HepG2 (cell line): ENCODE results near the gene RAP2A. TPM values are rescaled to one million over a fixed set of nuclear protein-coding genes. Genes with fewer than 3 reads are reported as not detected.

Experiments used
- DNMT3B ChIP-seq: conservative IDR thresholded peaks from 2 replicates; pipeline ENCODE4 v1.6.1; 2016; ENCODE audit warnings: missing biosample characterization, control low read depth
- HMG20B ChIP-seq: conservative IDR thresholded peaks from 2 replicates; pipeline ENCODE4 v1.6.1; 2016; ENCODE audit warnings: missing genetic modification reagents, missing compliant biosample characterization
- HNF4G ChIP-seq, 2 experiments: sonication (generic) in 1 of 2; formaldehyde crosslinking in 1 of 2; IDR thresholded peaks; 2 replicates each; pipeline versions ENCODE4 v1.4.0 to v1.6.1; 2011 to 2020; ENCODE audit warnings: borderline replicate concordance in 2 of 2, low read depth in 2 of 2, mild to moderate bottlenecking in 2 of 2, low read length in 1 of 2, missing genetic modification reagents in 1 of 2, moderate library complexity in 1 of 2
- HOXA3 ChIP-seq: sonication (generic); formaldehyde crosslinking; IDR thresholded peaks from 2 replicates; pipeline ENCODE4 v1.5.0; 2020; ENCODE audit warnings: missing genetic modification reagents
- JUN ChIP-seq: sonication (generic); formaldehyde crosslinking; IDR thresholded peaks from 2 replicates; pipeline ENCODE4 v1.4.0; 2020; ENCODE audit warnings: mild to moderate bottlenecking, missing genetic modification reagents
- MAFG ChIP-seq: sonication (generic); formaldehyde crosslinking; IDR thresholded peaks from 2 replicates; pipeline ENCODE4 v1.5.1; 2020; ENCODE audit warnings: mild to moderate bottlenecking, missing genetic modification reagents
- ZNF12 ChIP-seq: sonication (generic); formaldehyde crosslinking; IDR thresholded peaks from 2 replicates; pipeline ENCODE4 v1.5.0; 2020; ENCODE audit warnings: missing genetic modification reagents
- ZNF652 ChIP-seq: IDR thresholded peaks from 2 replicates; pipeline ENCODE4 v1.6.1; 2016; ENCODE audit warnings: low read depth, borderline replicate concordance
- polyA plus RNA-seq, 8 experiments: library from polyadenylated mRNA; depleted of rRNA in 3 of 8; stranded (reverse) in 7 of 8; unstranded in 1 of 8; fragments of >200 nt; fragmentation: Illumina TruSeq in 4 of 8; extraction: Trizol in 4 of 8; gene quantifications; 2 replicates each; pipeline versions ENCODE4 v1.2.1 to v1.2.3, GENCODE V29; 2011 to 2016; ENCODE audit warnings: low read depth in 4 of 8, missing spikeins in 1 of 8, mixed read lengths in 1 of 8; ENCODE audit not compliant: insufficient read depth in 1 of 8
- total RNA-seq, 5 experiments: library from RNA; depleted of rRNA; stranded (reverse); fragments of >200 nt; fragmentation: Illumina TruSeq; extraction: Trizol; gene quantifications; 2 replicates each; pipeline ENCODE4 v1.2.3, GENCODE V29; 2016; ENCODE audit warnings: low read depth in 1 of 5
- TF ChIP-seq, protein P1 (sequence below): sonication (generic); formaldehyde crosslinking; IDR thresholded peaks from 2 replicates; pipeline ENCODE4 v1.8.0; 2022; ENCODE audit warnings: missing genetic modification reagents, mild to moderate bottlenecking, moderate library complexity, borderline replicate concordance
- TF ChIP-seq, protein P2 (sequence below): sonication (generic); formaldehyde crosslinking; IDR thresholded peaks from 2 replicates; pipeline ENCODE4 v1.4.0; 2020; ENCODE audit warnings: missing genetic modification reagents, mild to moderate bottlenecking, borderline replicate concordance
- TF ChIP-seq, protein P3 (sequence below): sonication (generic); formaldehyde crosslinking; IDR thresholded peaks from 2 replicates; pipeline ENCODE4 v1.8.0; 2022; ENCODE audit warnings: missing genetic modification reagents, mild to moderate bottlenecking, inconsistent platforms, borderline replicate concordance
- TF ChIP-seq, protein P4 (sequence below): sonication (generic); formaldehyde crosslinking; IDR thresholded peaks from 2 replicates; pipeline ENCODE4 v1.4.0; 2020; ENCODE audit warnings: mild to moderate bottlenecking, missing genetic modification reagents
- TF ChIP-seq, protein P5 (sequence below): sonication (generic); formaldehyde crosslinking; conservative IDR thresholded peaks from 2 replicates; pipeline ENCODE4 v1.8.0; 2022; ENCODE audit warnings: mild to moderate bottlenecking, moderate library complexity, missing genetic modification reagents
- TF ChIP-seq, protein P6 (sequence below): sonication (generic); formaldehyde crosslinking; IDR thresholded peaks from 2 replicates; pipeline ENCODE4 v1.4.0; 2020; ENCODE audit warnings: mild to moderate bottlenecking, missing genetic modification reagents

RAP2A gene
- total and polyA plus RNA-seq, 2 of the 13 experiments (the other 11 are each of a cell fraction or from before 2014, with no cell fraction given), result 9.9 to 23.1 TPM

DNA sequence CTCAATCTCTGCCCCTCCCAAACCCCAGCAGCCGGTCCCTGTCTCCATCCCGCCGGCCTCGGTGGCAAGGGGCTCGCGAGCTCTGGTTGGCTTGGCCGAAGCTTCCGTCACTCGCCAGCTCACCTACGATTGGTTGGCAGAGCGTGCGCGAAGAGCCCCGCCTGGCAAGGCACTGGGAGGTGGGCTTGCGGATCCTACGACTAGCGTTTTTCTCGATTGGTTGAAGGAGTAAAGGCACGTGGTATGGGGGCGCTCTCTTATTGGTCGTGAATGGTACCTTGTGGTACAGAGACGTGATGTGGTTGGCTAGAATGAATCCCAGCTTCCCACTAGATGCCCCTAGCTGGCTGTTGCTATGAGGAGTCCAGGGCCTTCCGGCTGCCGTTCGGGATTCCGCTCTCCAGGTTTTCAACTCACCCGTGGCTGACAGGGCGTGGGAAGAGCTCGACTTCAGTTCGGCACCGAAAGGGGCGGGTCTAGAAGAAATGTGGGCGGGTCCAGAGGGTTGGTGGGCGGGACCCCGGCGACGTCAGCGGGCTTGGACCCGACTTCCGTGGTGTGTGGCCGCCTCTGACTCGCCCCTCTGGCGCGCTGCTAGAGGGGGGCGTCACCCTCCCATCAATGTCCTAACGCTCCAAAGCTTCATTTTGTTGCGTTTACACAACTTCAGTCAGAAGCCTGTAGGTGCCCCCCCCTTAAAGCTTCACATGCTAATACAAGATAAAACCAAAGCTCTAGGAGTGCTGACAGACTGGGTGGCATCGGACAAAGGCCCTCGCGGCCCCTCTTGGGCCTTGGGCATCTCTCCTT is 847 bp upstream of the RAP2A start (continued):
- TF ChIP-seq, protein P1, sequence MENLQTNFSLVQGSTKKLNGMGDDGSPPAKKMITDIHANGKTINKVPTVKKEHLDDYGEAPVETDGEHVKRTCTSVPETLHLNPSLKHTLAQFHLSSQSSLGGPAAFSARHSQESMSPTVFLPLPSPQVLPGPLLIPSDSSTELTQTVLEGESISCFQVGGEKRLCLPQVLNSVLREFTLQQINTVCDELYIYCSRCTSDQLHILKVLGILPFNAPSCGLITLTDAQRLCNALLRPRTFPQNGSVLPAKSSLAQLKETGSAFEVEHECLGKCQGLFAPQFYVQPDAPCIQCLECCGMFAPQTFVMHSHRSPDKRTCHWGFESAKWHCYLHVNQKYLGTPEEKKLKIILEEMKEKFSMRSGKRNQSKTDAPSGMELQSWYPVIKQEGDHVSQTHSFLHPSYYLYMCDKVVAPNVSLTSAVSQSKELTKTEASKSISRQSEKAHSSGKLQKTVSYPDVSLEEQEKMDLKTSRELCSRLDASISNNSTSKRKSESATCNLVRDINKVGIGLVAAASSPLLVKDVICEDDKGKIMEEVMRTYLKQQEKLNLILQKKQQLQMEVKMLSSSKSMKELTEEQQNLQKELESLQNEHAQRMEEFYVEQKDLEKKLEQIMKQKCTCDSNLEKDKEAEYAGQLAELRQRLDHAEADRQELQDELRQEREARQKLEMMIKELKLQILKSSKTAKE (CRISPR knock-in tag), result no peak
- TF ChIP-seq DNMT3B (0 out of 2 replicates have a peak, but pooled peaks have one; percentile 62), ZNF12 (CRISPR knock-in tag) (no peak), JUN (CRISPR knock-in tag) (no peak), HOXA3 (CRISPR knock-in tag) (peak; percentile 58; the same call in 1 of the 2 replicates), MAFG (CRISPR knock-in tag) (no peak), HMG20B (CRISPR knock-in tag) (peak; percentile 85), HNF4G (IDR thresholded peaks at IDR 0.05; ENCODE audit: borderline replicate concordance, low read depth, low read length) (no peak), HNF4G (CRISPR knock-in tag; IDR thresholded peaks at IDR 0.05; ENCODE audit: borderline replicate concordance, low read depth) (no peak), ZNF652 (no peak)
- TF ChIP-seq, protein P2, sequence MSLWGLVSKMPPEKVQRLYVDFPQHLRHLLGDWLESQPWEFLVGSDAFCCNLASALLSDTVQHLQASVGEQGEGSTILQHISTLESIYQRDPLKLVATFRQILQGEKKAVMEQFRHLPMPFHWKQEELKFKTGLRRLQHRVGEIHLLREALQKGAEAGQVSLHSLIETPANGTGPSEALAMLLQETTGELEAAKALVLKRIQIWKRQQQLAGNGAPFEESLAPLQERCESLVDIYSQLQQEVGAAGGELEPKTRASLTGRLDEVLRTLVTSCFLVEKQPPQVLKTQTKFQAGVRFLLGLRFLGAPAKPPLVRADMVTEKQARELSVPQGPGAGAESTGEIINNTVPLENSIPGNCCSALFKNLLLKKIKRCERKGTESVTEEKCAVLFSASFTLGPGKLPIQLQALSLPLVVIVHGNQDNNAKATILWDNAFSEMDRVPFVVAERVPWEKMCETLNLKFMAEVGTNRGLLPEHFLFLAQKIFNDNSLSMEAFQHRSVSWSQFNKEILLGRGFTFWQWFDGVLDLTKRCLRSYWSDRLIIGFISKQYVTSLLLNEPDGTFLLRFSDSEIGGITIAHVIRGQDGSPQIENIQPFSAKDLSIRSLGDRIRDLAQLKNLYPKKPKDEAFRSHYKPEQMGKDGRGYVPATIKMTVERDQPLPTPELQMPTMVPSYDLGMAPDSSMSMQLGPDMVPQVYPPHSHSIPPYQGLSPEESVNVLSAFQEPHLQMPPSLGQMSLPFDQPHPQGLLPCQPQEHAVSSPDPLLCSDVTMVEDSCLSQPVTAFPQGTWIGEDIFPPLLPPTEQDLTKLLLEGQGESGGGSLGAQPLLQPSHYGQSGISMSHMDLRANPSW (CRISPR knock-in tag), result no peak
- TF ChIP-seq, protein P3, sequence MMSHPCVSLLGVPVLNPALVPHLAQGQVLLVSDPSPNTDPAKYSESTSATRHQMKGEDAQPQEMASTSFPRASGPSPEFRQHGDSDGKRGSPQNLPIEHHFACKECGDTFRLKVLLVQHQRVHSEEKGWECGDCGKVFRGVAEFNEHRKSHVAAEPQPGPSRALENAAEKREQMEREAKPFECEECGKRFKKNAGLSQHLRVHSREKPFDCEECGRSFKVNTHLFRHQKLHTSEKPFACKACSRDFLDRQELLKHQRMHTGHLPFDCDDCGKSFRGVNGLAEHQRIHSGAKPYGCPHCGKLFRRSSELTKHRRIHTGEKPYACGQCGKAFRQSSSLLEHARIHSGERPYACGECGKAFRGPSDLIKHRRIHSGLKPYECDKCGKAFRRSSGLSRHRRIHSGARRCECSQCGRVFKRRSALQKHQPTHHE (CRISPR knock-in tag), result no peak
- TF ChIP-seq, protein P4, sequence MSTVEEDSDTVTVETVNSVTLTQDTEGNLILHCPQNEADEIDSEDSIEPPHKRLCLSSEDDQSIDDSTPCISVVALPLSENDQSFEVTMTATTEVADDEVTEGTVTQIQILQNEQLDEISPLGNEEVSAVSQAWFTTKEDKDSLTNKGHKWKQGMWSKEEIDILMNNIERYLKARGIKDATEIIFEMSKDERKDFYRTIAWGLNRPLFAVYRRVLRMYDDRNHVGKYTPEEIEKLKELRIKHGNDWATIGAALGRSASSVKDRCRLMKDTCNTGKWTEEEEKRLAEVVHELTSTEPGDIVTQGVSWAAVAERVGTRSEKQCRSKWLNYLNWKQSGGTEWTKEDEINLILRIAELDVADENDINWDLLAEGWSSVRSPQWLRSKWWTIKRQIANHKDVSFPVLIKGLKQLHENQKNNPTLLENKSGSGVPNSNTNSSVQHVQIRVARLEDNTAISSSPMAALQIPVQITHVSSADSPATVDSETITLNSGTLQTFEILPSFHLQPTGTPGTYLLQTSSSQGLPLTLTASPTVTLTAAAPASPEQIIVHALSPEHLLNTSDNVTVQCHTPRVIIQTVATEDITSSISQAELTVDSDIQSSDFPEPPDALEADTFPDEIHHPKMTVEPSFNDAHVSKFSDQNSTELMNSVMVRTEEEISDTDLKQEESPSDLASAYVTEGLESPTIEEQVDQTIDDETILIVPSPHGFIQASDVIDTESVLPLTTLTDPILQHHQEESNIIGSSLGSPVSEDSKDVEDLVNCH, result no peak
- TF ChIP-seq, protein P5, sequence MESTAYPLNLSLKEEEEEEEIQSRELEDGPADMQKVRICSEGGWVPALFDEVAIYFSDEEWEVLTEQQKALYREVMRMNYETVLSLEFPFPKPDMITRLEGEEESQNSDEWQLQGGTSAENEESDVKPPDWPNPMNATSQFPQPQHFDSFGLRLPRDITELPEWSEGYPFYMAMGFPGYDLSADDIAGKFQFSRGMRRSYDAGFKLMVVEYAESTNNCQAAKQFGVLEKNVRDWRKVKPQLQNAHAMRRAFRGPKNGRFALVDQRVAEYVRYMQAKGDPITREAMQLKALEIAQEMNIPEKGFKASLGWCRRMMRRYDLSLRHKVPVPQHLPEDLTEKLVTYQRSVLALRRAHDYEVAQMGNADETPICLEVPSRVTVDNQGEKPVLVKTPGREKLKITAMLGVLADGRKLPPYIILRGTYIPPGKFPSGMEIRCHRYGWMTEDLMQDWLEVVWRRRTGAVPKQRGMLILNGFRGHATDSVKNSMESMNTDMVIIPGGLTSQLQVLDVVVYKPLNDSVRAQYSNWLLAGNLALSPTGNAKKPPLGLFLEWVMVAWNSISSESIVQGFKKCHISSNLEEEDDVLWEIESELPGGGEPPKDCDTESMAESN (CRISPR knock-in tag), result no peak; the same call in 1 of the 2 replicates
- TF ChIP-seq, protein P6, sequence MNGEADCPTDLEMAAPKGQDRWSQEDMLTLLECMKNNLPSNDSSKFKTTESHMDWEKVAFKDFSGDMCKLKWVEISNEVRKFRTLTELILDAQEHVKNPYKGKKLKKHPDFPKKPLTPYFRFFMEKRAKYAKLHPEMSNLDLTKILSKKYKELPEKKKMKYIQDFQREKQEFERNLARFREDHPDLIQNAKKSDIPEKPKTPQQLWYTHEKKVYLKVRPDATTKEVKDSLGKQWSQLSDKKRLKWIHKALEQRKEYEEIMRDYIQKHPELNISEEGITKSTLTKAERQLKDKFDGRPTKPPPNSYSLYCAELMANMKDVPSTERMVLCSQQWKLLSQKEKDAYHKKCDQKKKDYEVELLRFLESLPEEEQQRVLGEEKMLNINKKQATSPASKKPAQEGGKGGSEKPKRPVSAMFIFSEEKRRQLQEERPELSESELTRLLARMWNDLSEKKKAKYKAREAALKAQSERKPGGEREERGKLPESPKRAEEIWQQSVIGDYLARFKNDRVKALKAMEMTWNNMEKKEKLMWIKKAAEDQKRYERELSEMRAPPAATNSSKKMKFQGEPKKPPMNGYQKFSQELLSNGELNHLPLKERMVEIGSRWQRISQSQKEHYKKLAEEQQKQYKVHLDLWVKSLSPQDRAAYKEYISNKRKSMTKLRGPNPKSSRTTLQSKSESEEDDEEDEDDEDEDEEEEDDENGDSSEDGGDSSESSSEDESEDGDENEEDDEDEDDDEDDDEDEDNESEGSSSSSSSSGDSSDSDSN, result 0 out of 2 replicates have a peak, but pooled peaks have one; percentile 18
